ENCODE data around the gene TAF4. TPM values are rescaled to one million over a fixed set of nuclear protein-coding genes. Genes with fewer than 3 reads are reported as not detected.
A peak's percentile ranks its signal among the peaks of the same experiment; 100 is the strongest.

TAF4 gene
- total and polyA plus RNA-seq, 8 donors: 14.1 to 21.0 (median 17.1) TPM

DNA sequence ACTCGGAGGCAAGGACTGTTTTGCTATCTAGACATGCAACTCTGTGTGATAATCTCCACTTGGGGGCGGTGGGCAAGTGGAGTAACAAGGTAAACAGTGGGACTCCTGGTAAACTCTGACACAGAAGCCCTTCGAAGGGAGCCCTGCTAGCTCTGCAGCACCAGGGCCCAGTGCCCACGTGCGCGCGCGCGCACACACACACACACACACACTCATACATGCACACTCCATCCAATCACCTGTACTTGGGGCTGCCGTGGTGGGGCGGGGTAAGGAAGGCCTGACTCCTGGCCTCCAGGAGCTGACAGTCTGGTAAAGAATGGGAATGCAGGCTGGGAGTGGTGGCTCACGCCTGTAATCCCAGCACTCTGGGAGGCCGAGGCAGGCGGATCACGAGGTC is 36.4 kb downstream of the TAF4 start:
- ATAC-seq (no peak), DNase-seq (peak in 1 of 4 donors; percentile 55)
- no peaks in the 10 kb centered on the region for H3K9me3 ChIP-seq
- H3K27me3 ChIP-seq: no peaks in the 10 kb centered on the region
- no peaks in the 10 kb centered on the region for H3K36me3 ChIP-seq
- no peak for TF ChIP-seq CTCF (IDR thresholded peaks at IDR 0.05)
- H3K4me3 ChIP-seq: no peak overlapping the region
- H3K27ac ChIP-seq: no peak overlapping the region
- intact Hi-C loops (cut with DNase I): no loop called here
- peaks cover 11 to 20% of the 10 kb centered on the region in 2 donors for H3K4me1 ChIP-seq

- Histone ChIP-seq H3K9me3 (no peaks in the 10 kb centered on the region), H3K27ac (no peak overlapping the region)
Observed at GRCh38 chr20:62028384-62028783, 37.3 kb downstream of the TAF4 start.

GRCh38 chr20:62027698-62028321 is 37.9 kb downstream of the TAF4 start:
- no peak for ATAC-seq
- DNase-seq: peak in 1 of 4 donors; percentile 55
- Histone ChIP-seq H3K36me3 (no peaks in the 10 kb centered on the region), H3K9me3 (no peaks in the 10 kb centered on the region), H3K27me3 (no peaks in the 10 kb centered on the region), H3K4me1 (peaks cover 11 to 20% of the 10 kb centered on the region in 2 donors), H3K27ac (no peak overlapping the region), H3K4me3 (no peak overlapping the region)
- intact Hi-C loops (cut with DNase I): no loop called here
- TF ChIP-seq CTCF (IDR thresholded peaks at IDR 0.05): no peak

More at GRCh38 chr20:62028384-62028783, 37.3 kb downstream of the TAF4 start:
- peaks cover 11 to 20% of the 10 kb centered on the region in 2 donors for H3K4me1 ChIP-seq
- no peaks in the 10 kb centered on the region for H3K27me3 ChIP-seq
- intact Hi-C loops (cut with DNase I): no loop called here
- no peak for TF ChIP-seq CTCF (IDR thresholded peaks at IDR 0.05)
- DNase-seq: peak in 1 of 4 donors; percentile 24
- ATAC-seq: no peak
- no peaks in the 10 kb centered on the region for H3K36me3 ChIP-seq
- H3K4me3 ChIP-seq: no peak overlapping the region

DNA sequence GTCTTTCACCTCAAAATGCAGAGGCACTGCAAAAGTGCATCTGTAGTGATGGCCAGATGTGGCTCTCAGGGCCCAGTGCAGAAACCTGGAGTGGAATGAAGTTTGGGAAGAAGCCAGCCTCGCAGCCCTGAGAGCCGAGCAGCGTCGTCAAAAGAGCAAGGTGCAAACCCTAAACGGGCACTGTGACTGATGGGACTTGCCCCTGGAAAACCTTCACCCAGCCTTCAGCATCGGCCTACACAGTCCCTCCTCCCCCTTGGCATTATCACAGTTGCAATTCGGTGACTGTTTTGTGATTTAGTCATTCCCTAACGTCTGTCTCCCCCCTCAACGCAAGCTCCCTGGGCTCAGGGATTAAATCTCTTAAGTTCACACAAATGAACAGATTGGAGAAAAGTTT is 38.6 kb downstream of the TAF4 start:
- Histone ChIP-seq H3K4me3 (no peak overlapping the region), H3K27ac (no peak overlapping the region), H3K9me3 (no peaks in the 10 kb centered on the region), H3K36me3 (no peaks in the 10 kb centered on the region), H3K4me1 (peaks cover 11 to 20% of the 10 kb centered on the region in 2 donors), H3K27me3 (no peaks in the 10 kb centered on the region)
- no peak for ATAC-seq
- peak in 1 of 4 donors; percentile 46 for DNase-seq
- no peak for TF ChIP-seq CTCF (IDR thresholded peaks at IDR 0.05)
- intact Hi-C loops (cut with DNase I): no loop called here

DNA sequence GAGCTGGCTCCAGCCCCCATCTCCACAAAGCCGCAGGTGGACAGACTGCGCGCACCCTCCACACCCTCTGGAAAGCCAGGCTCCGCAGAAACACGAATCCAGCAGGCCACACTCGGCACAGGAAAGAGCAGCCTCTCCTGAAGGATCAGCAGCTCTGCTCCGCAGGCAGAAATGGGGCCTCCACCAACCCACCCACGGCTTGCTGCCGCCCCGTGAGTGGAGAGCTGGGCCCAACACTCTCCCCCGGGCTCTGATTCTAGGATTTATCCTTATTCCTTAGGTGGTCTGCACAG is 39.2 kb downstream of the TAF4 start:
- no peak overlapping the region for H3K27ac ChIP-seq
- intact Hi-C loops (cut with DNase I): no loop called here

More for the DNA sequence above, 39.2 kb downstream of the TAF4 start:
- H3K4me3 ChIP-seq: no peak overlapping the region
- H3K9me3 ChIP-seq: no peaks in the 10 kb centered on the region
- H3K27me3 ChIP-seq: no peaks in the 10 kb centered on the region
- peak in 1 of 4 donors; percentile 43 for DNase-seq
- ATAC-seq: no peak
- peaks cover 11 to 20% of the 10 kb centered on the region in 2 donors for H3K4me1 ChIP-seq
- no peaks in the 10 kb centered on the region for H3K36me3 ChIP-seq
- no peak for TF ChIP-seq CTCF (IDR thresholded peaks at IDR 0.05)
